GM12878 (cell line): ENCODE data around the gene OPCML. TPM values are rescaled to one million over a fixed set of nuclear protein-coding genes. Genes with fewer than 3 reads are reported as not detected.

Source experiments
- ATAC-seq: fragments of 200-7000 bp; cut with Tn5 transposase; 3 replicates; pipeline ENCODE4 v1.9.1; 2020; ENCODE audit warnings: mild to moderate bottlenecking, moderate library complexity
- BruUV-seq: library from RNA; stranded (reverse); fragments of 400-500 nt; replicated peaks from 2 replicates; lab custom pipeline; 2021; lab: Mats Ljungman, UMichigan
- CTCF ChIA-PET: fragments of 300-600 bp; sonication (Branson Sonifier 250); formaldehyde crosslinking; extraction: SDS; loops from one replicate; lab custom pipeline; 2021; ENCODE audit warnings: inconsistent platforms; lab: Yijun Ruan, JAX
- POLR2A ChIA-PET: fragments of 350-600 bp; formaldehyde crosslinking; extraction: SDS; loops from one replicate; lab custom pipeline; 2021; ENCODE audit warnings: inconsistent platforms; lab: Charles Lee
- RAD21 ChIA-PET: fragments of 300-600 bp; sonication (Branson Sonifier 250); formaldehyde crosslinking; loops from one replicate; lab custom pipeline; 2023; ENCODE audit warnings: antibody characterized with exemption; ENCODE audit not compliant: unreplicated experiment; lab: Charles Lee
- SMC1A ChIA-PET: fragments of 300-600 bp; sonication (Branson Sonifier 250); formaldehyde crosslinking; loops from one replicate; lab custom pipeline; 2023; ENCODE audit not compliant: unreplicated experiment, uncharacterized antibody; lab: Charles Lee
- DNase-seq: peaks from one replicate; pipeline ENCODE4 v3.0.0-alpha.2; 2011; ENCODE audit warnings: low read depth, low spot score
- FAIRE-seq: peaks from 3 replicates; lab custom pipeline; 2011; peaks lifted over from hg19 to GRCh38; lab: Jason Lieb, UNC
- H2AFZ ChIP-seq: 2 replicates; pipeline ENCODE4 v1.6.0; 2011; ENCODE audit warnings: low read depth, low read length, control low read depth; ENCODE audit not compliant: control insufficient read depth
- H3K27ac ChIP-seq: 2 replicates; pipeline ENCODE4 v1.5.1; 2011; ENCODE audit warnings: control low read depth; ENCODE audit not compliant: control insufficient read depth, insufficient read depth
- H3K27me3 ChIP-seq, 2 experiments: replicated peaks in 1 of 2; 2 replicates each; pipeline versions ENCODE4 v1.6.0 to v1.6.1; 2011; ENCODE audit warnings: low read length in 1 of 2; ENCODE audit not compliant: control insufficient read depth in 2 of 2, insufficient read depth in 2 of 2
- H3K36me3 ChIP-seq, 2 experiments: 2 replicates each; pipeline ENCODE4 v1.5.1; 2011; ENCODE audit warnings: low read length in 1 of 2; ENCODE audit not compliant: control insufficient read depth in 2 of 2, insufficient read depth in 2 of 2
- H3K4me1 ChIP-seq: 2 replicates; pipeline ENCODE4 v1.6.1; 2011; ENCODE audit warnings: mild to moderate bottlenecking, low read length, moderate library complexity, mixed read lengths; ENCODE audit not compliant: control insufficient read depth, insufficient read depth
- H3K4me2 ChIP-seq: 2 replicates; pipeline ENCODE4 v1.6.0; 2011; ENCODE audit warnings: control low read depth; ENCODE audit not compliant: control insufficient read depth, insufficient read depth
- H3K4me3 ChIP-seq: fragments of 200-600 bp; sonication (generic); 2 replicates; pipeline ENCODE4 v1.5.1; 2016
- H3K79me2 ChIP-seq: 2 replicates; pipeline ENCODE4 v1.6.0; 2011; ENCODE audit warnings: low read length; ENCODE audit not compliant: control insufficient read depth, insufficient read depth
- H3K9ac ChIP-seq: 2 replicates; pipeline ENCODE4 v1.8.0; 2011; ENCODE audit warnings: low read length, control low read depth, mixed read lengths; ENCODE audit not compliant: control insufficient read depth, insufficient read depth
- H3K9me3 ChIP-seq: replicated peaks from 3 replicates; pipeline ENCODE4 v1.5.1; 2011; ENCODE audit warnings: mild to moderate bottlenecking, low read length; ENCODE audit not compliant: control insufficient read depth, insufficient read depth
- H4K20me1 ChIP-seq: 2 replicates; pipeline ENCODE4 v1.6.0; 2011; ENCODE audit not compliant: control insufficient read depth, insufficient read depth
- CHD2 ChIP-seq: IDR thresholded peaks from 2 replicates; pipeline ENCODE4 v1.6.1; 2011; ENCODE audit warnings: low read depth, low read length, improper control_type of control experiment, borderline replicate concordance
- DPF2 ChIP-seq: fragments of 450-650 bp; IDR thresholded peaks from 2 replicates; pipeline ENCODE4 v1.6.1; 2017; ENCODE audit warnings: mild to moderate bottlenecking
- IRF4 ChIP-seq: IDR thresholded peaks from 2 replicates; pipeline ENCODE4 v1.6.1; 2011; ENCODE audit warnings: low read depth, low read length
- NR2C1 ChIP-seq: fragments of 450-650 bp; IDR thresholded peaks from 2 replicates; pipeline ENCODE4 v1.6.1; 2017; ENCODE audit warnings: antibody characterized with exemption, mild to moderate bottlenecking, moderate library complexity
- NRF1 ChIP-seq: conservative IDR thresholded peaks from 2 replicates; pipeline ENCODE4 v1.6.1; 2011; ENCODE audit warnings: mild to moderate bottlenecking, low read depth, low read length, improper control_type of control experiment
- ZNF384 ChIP-seq: IDR thresholded peaks from 2 replicates; pipeline ENCODE4 v1.6.1; 2012; ENCODE audit warnings: low read depth, mild to moderate bottlenecking, low read length, improper control_type of control experiment, borderline replicate concordance
- WGBS: methylation state at CpG from one replicate; pipeline ENCODE4 v1.1.6; 2016; ENCODE audit warnings: low lambda C conversion rate; ENCODE audit not compliant: insufficient replicate concordance, insufficient coverage; ENCODE audit errors: missing lambda C conversion rate; 5-methylcytosine and 5-hydroxymethylcytosine counted together
- in situ Hi-C: fragments of 300-500 bp; cut with MboI; formaldehyde crosslinking; loops from 9 replicates; pipeline ENCODE4 v1.14.3; 2018; ENCODE audit warnings: mixed read lengths
- intact Hi-C: fragments of 100-400 bp; cut with micrococcal nuclease; formaldehyde crosslinking; loops from one replicate; pipeline ENCODE4 v1.14.2; 2022; ENCODE audit not compliant: unreplicated experiment
- polyA plus RNA-seq, 11 experiments: library from polyadenylated mRNA; depleted of rRNA in 4 of 11; unstranded in 6 of 11; stranded (reverse) in 5 of 11; fragments of >200 nt; fragmentation: Nextera tagmentation in 4 of 11; fragmentation: Illumina TruSeq in 1 of 11; extraction: Ambion mirVana in 4 of 11; extraction: Trizol in 1 of 11; gene quantifications; 1 replicate in 1 of 11; 2 replicates in 10 of 11; pipeline versions ENCODE4 v1.2.1 to v1.2.3, GENCODE V29; 2011 to 2016; ENCODE audit warnings: inconsistent platforms in 2 of 11, missing spikeins in 2 of 11, low read depth in 1 of 11
- total RNA-seq, 4 experiments: library from RNA; depleted of rRNA in 3 of 4; stranded (reverse); fragments of >200 nt in 3 of 4; fragmentation: Illumina TruSeq in 1 of 4; extraction: Trizol in 1 of 4; gene quantifications; 2 replicates each; pipeline versions ENCODE4 v1.2.1 to v1.2.3, GENCODE V29; 2013 to 2021
- TF ChIP-seq, protein P1 (sequence below): IDR thresholded peaks from 2 replicates; pipeline ENCODE4 v1.6.1; 2011; ENCODE audit warnings: mild to moderate bottlenecking, low read depth, low read length, moderate library complexity; ENCODE audit not compliant: insufficient replicate concordance

OPCML gene
- total and polyA plus RNA-seq, 10 of the 15 experiments (the other 5 are each of a cell fraction or from before 2014, with no cell fraction given) = 0.84 TPM; not detected in 9

DNA sequence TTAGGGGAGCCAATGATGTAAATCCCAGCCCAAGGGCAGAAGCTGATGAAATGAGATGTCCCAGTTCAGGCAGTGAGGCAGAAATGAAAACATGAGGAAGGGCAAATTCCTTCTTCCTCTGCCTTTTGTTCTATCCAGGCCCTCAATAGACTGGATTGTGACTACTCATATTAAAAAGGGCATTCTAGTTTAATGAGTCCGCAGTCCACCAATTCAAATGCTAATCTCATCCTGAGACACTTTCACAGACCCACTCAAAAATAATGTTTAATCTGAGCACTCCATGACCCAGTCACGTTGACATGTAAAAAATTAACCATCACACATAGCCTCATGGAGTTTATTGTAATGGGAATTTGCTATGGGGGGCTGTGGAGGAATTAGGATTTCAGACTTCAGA lies 717.9 kb downstream of the OPCML start:
- BruUV-seq = no TSS peak
- WGBS = 21% methylated on average over 2 of the region's 2 CpGs

DNA sequence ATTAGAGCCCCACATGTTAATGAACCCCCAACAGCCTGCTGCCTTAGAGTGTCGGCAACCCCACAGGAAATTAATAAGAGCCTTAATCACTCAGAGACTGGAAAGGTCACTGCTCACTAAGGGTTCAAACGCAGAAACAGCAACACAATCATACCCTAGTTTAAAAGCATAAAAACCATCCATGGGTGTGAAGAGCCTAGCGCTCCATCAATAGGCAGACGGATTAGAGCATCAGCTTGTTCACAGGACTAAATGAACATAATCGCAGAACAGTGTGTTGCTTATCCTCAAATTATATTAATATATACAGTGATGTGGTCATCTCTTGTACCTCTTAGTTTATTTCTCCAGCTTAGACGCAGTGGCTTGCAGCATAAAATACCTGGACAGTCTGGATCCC lies 720.7 kb downstream of the OPCML start:
- Histone ChIP-seq H2AFZ (no peak overlapping the region), H3K4me2 (no peak overlapping the region), H3K27ac (no peak overlapping the region), H3K36me3 (no peaks in the 10 kb centered on the region), H3K27me3 (no peaks in the 10 kb centered on the region), H3K9me3 (no peaks in the 10 kb centered on the region), H3K9ac (no peak overlapping the region), H4K20me1 (no peaks in the 10 kb centered on the region), H3K4me1 (no peaks in the 10 kb centered on the region), H3K79me2 (no peaks in the 10 kb centered on the region), H3K4me3 (no peak overlapping the region)
- BruUV-seq = no TSS peak
- DNase-seq (no peak), FAIRE-seq (no peak), ATAC-seq (no peak)
- intact Hi-C loops (no loop called here), in situ Hi-C loops (no loop called here)
- ChIA-PET CTCF (no interaction called here), POLR2A (no interaction called here), SMC1A (no interaction called here), RAD21 (no interaction called here)
- WGBS = 29% methylated on average over 6 of the region's 6 CpGs
- no peak for TF ChIP-seq ZNF384

More for the DNA sequence above, 717.9 kb downstream of the OPCML start:
- POLR2A ChIA-PET = no interaction called here
- intact Hi-C loops (no loop called here), in situ Hi-C loops (no loop called here)
- H2AFZ ChIP-seq = no peak overlapping the region
- no peak overlapping the region for H3K9ac ChIP-seq
- ATAC-seq = no peak
- no peak for DNase-seq
- H3K79me2 ChIP-seq = no peaks in the 10 kb centered on the region
- H3K4me2 ChIP-seq = no peak overlapping the region
- RAD21 ChIA-PET = no interaction called here
- no peak overlapping the region for H3K4me3 ChIP-seq
- TF ChIP-seq IRF4 (no peak), NR2C1 (no peak), NRF1 (no peak), CHD2 (no peak), DPF2 (no peak)
- TF ChIP-seq, protein P1, sequence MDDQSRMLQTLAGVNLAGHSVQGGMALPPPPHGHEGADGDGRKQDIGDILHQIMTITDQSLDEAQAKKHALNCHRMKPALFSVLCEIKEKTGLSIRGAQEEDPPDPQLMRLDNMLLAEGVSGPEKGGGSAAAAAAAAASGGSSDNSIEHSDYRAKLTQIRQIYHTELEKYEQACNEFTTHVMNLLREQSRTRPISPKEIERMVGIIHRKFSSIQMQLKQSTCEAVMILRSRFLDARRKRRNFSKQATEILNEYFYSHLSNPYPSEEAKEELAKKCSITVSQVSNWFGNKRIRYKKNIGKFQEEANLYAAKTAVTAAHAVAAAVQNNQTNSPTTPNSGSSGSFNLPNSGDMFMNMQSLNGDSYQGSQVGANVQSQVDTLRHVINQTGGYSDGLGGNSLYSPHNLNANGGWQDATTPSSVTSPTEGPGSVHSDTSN = no peak
- H4K20me1 ChIP-seq = no peaks in the 10 kb centered on the region
- SMC1A ChIA-PET = no interaction called here
- no peaks in the 10 kb centered on the region for H3K27me3 ChIP-seq
- CTCF ChIA-PET = no interaction called here
- no peak overlapping the region for H3K27ac ChIP-seq
- no peaks in the 10 kb centered on the region for H3K9me3 ChIP-seq
- FAIRE-seq = no peak
- H3K4me1 ChIP-seq = no peaks in the 10 kb centered on the region
- H3K36me3 ChIP-seq = no peaks in the 10 kb centered on the region
